HG02938 (cell line): ENCODE data around the gene KCNG3.

Source experiments
- ATAC-seq: cut with Tn5 transposase; IDR thresholded peaks from one replicate; pipeline ENCODE4 v1.9.1; 2021; ENCODE audit warnings: mild to moderate bottlenecking, moderate library complexity; ENCODE audit not compliant: unreplicated experiment

The KCNG3 gene

GRCh38 chr2:42486145-42486906 lies 7.5 kb downstream of the KCNG3 start:
- no peak for ATAC-seq

GRCh38 chr2:42480402-42480801 lies 13.4 kb downstream of the KCNG3 start:
- no peak for ATAC-seq

- no peak for ATAC-seq
Observed at GRCh38 chr2:42474765-42475454, 18.9 kb downstream of the KCNG3 start.

- ATAC-seq = no peak
Observed at GRCh38 chr2:42470706-42471105, 23.1 kb downstream of the KCNG3 start.

- no peak for ATAC-seq
Observed at GRCh38 chr2:42464631-42465030, 29.2 kb downstream of the KCNG3 start.

- ATAC-seq = no peak
Observed at GRCh38 chr2:42463570-42463969, 30.2 kb downstream of the KCNG3 start.

- no peak for ATAC-seq
Observed at GRCh38 chr2:42459296-42459695, 34.5 kb downstream of the KCNG3 start.

GRCh38 chr2:42458396-42458795 lies 35.4 kb downstream of the KCNG3 start:
- no peak for ATAC-seq

GRCh38 chr2:42457011-42457410 lies 36.8 kb downstream of the KCNG3 start:
- no peak for ATAC-seq

- no peak for ATAC-seq
Observed at GRCh38 chr2:42456126-42456839, 37.5 kb downstream of the KCNG3 start.

GRCh38 chr2:42452545-42452944 lies 41.2 kb downstream of the KCNG3 start:
- ATAC-seq = no peak

GRCh38 chr2:42450136-42450535 lies 43.6 kb downstream of the KCNG3 start:
- no peak for ATAC-seq

- no peak for ATAC-seq
Observed at GRCh38 chr2:42449163-42450087, 44.4 kb downstream of the KCNG3 start.

GRCh38 chr2:42448163-42448562 lies 45.6 kb downstream of the KCNG3 start:
- ATAC-seq = no peak

GRCh38 chr2:42446503-42447271 lies 47.1 kb downstream of the KCNG3 start:
- ATAC-seq = no peak

GRCh38 chr2:42443718-42444399 lies 49.9 kb downstream of the KCNG3 start:
- no peak for ATAC-seq

GRCh38 chr2:42442774-42443173 lies 51.0 kb downstream of the KCNG3 start:
- ATAC-seq = no peak

- ATAC-seq = no peak
Observed at GRCh38 chr2:42438685-42439084, 55.1 kb downstream of the KCNG3 start.

- no peak for ATAC-seq
Observed at GRCh38 chr2:42436370-42436769, 57.4 kb downstream of the KCNG3 start.
